ENCODE measurements around the gene TUBG1. TPM values are rescaled to one million over a fixed set of nuclear protein-coding genes. Genes with fewer than 3 reads are reported as not detected.

Gene TUBG1
- total RNA-seq, 4 donors from 2014 or later: 7.9 to 39.4 (median 23.9) TPM

- H3K9me3 ChIP-seq: no peaks in the 10 kb centered on the region
- intact Hi-C loops (cut with DNase I; ENCODE audit: low total_unique reads): no loop called here
- no peaks in the 10 kb centered on the region for H3K4me1 ChIP-seq
- no peak overlapping the region for H3K4me3 ChIP-seq
- DNase-seq: no peak
- TF ChIP-seq CTCF (IDR thresholded peaks at IDR 0.05) (no peak), POLR2A (IDR thresholded peaks at IDR 0.05) (no peak)
- H3K27me3 ChIP-seq: no peaks in the 10 kb centered on the region
- no peak overlapping the region for H3K27ac ChIP-seq
- no peaks in the 10 kb centered on the region for H3K36me3 ChIP-seq
Measured at GRCh38 chr17:42640121-42640520, 30.6 kb downstream of the TUBG1 start.

- no peak for DNase-seq
- Histone ChIP-seq H3K4me1 (no peaks in the 10 kb centered on the region), H3K27me3 (no peaks in the 10 kb centered on the region), H3K27ac (no peak overlapping the region), H3K9me3 (no peaks in the 10 kb centered on the region), H3K36me3 (no peaks in the 10 kb centered on the region), H3K4me3 (no peak overlapping the region)
- intact Hi-C loops (cut with DNase I; ENCODE audit: low total_unique reads): no loop called here
- TF ChIP-seq POLR2A (IDR thresholded peaks at IDR 0.05): no peak
- TF ChIP-seq CTCF (IDR thresholded peaks at IDR 0.05): no peak
Measured at GRCh38 chr17:42642336-42642735, 32.9 kb downstream of the TUBG1 start.

GRCh38 chr17:42647778-42648177, 38.3 kb downstream of the TUBG1 start:
- H3K9me3 ChIP-seq: no peaks in the 10 kb centered on the region
- TF ChIP-seq POLR2A (IDR thresholded peaks at IDR 0.05): no peak
- no peak for TF ChIP-seq CTCF (IDR thresholded peaks at IDR 0.05)
- no peaks in the 10 kb centered on the region for H3K36me3 ChIP-seq
- no peak for DNase-seq
- no peaks in the 10 kb centered on the region for H3K4me1 ChIP-seq
- H3K4me3 ChIP-seq: no peak overlapping the region
- H3K27ac ChIP-seq: no peak overlapping the region
- intact Hi-C loops (cut with DNase I; ENCODE audit: low total_unique reads): no loop called here
- H3K27me3 ChIP-seq: no peaks in the 10 kb centered on the region

- Histone ChIP-seq H3K4me1 (peaks cover 0 to 6% of the 10 kb centered on the region in 2 donors), H3K36me3 (no peaks in the 10 kb centered on the region), H3K27me3 (no peaks in the 10 kb centered on the region), H3K27ac (no peak overlapping the region), H3K9me3 (no peaks in the 10 kb centered on the region), H3K4me3 (no peak overlapping the region)
- DNase-seq: no peak
- intact Hi-C loops (cut with DNase I; ENCODE audit: low total_unique reads): no loop called here
- TF ChIP-seq POLR2A (IDR thresholded peaks at IDR 0.05) (no peak), CTCF (IDR thresholded peaks at IDR 0.05) (no peak)
Measured at GRCh38 chr17:42651392-42651791, 41.9 kb downstream of the TUBG1 start.

- TF ChIP-seq CTCF (IDR thresholded peaks at IDR 0.05): no peak
- TF ChIP-seq POLR2A (IDR thresholded peaks at IDR 0.05): peak; percentile 42 to 49
- Histone ChIP-seq H3K27me3 (no peaks in the 10 kb centered on the region), H3K36me3 (no peaks in the 10 kb centered on the region), H3K27ac (peak overlapping the region; percentile 83 to 96), H3K9me3 (no peaks in the 10 kb centered on the region), H3K4me1 (peaks cover 0 to 6% of the 10 kb centered on the region in 2 donors), H3K4me3 (peak overlapping the region; percentile 25 to 34)
- intact Hi-C loops (cut with DNase I; ENCODE audit: low total_unique reads): no loop called here
- peak; percentile 80 to 82 for DNase-seq
Measured at GRCh38 chr17:42653179-42654124, 44.0 kb downstream of the TUBG1 start.
